HG02885 (cell line): Measurements from ENCODE around the gene ATL3.
"Not testable (repeated sequence)": the region's sequence is repeated elsewhere in the genome, so short reads cannot be mapped to it uniquely, and the experiment has no call there.

Experiments
- ATAC-seq: cut with Tn5 transposase; IDR thresholded peaks from one replicate; pipeline ENCODE4 v1.9.1; 2021; ENCODE audit warnings: mild to moderate bottlenecking; ENCODE audit not compliant: unreplicated experiment, poor library complexity

Gene ATL3

GRCh38 chr11:63682066-63683021, 11.2 kb upstream of the ATL3 start:
- ATAC-seq = peak; percentile 3

DNA sequence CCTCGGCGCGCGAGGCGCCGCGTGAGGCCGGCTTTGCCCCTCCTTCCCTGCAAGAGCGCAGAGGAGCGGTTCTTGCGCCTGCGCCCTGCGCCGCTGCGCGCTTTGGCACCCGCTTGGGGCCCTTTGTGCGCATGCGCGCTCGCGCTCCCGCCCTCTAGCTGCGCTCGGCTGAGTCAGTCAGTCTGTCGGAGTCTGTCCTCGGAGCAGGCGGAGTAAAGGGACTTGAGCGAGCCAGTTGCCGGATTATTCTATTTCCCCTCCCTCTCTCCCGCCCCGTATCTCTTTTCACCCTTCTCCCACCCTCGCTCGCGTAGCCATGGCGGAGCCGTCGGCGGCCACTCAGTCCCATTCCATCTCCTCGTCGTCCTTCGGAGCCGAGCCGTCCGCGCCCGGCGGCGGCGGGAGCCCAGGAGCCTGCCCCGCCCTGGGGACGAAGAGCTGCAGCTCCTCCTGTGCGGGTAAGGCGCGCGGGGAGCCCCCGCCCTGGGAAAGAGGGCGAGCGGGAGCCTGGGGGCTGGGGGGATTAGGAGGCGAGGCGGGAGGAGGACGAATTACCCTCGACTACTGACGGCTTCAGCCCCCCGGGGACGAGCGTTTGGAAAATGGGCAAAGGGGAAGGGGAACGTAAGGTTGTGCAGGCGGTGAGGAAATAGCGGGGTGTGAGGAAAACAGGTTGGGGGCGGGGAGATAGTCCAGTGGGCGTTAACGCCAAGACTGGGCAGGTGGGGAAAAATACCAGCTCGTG, 10.3 kb upstream of the ATL3 start, which contains the start of gene RTN3:
Gene RTN3, plus strand, starts transcription at position 180 of the 745 bp plus-strand sequence. Its CDS starts 137 bp downstream, at position 317.
- peak; percentile 92 for ATAC-seq

- ATAC-seq = no peak
Observed at GRCh38 chr11:63680834-63681320, 9.7 kb upstream of the ATL3 start.

GRCh38 chr11:63673579-63673978, 2.4 kb upstream of the ATL3 start:
- no peak for ATAC-seq

DNA sequence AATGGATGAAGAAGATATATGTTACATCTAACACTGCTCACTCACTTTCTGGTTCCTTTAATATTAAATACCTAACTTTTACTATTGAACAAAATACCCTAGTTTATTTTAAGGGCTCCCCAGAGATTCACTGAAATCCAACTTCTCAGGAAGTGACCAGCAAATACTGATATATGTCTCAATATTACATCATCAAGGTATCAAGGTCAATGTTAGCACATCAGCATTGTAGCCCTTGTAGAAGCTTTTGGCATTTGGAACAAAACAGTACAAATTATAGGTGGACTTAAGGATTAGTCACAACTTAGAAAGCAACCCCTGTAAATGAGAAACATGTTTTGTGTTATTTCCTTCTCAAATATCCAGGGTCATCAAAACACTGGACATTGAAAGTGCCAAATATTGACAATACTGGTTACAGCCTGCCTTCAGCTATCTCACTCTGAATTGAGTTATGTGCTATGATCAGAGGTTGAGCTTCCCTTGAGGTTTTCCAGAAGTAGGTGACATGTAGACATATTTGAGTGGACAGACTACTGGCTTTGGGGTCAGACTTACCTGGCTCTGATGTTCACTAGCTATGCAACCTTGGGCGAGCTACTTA, 1.9 kb upstream of the ATL3 start:
- ATAC-seq = no peak

DNA sequence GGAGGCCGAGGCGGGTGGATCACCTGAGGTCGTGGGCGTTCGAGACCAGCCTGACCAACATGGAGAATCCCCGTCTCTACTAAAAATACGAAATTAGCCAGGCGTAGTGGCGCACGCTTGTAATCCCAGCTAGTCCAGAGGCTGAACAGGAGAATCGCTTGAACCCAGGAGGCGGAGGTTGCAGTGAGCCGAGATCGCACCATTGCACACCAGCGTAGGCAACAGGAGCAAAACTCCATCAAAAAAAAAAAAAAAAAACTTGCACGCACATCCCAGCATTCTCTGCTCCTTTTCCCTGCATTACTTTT, 934 bp upstream of the ATL3 start:
- ATAC-seq = no peak

DNA sequence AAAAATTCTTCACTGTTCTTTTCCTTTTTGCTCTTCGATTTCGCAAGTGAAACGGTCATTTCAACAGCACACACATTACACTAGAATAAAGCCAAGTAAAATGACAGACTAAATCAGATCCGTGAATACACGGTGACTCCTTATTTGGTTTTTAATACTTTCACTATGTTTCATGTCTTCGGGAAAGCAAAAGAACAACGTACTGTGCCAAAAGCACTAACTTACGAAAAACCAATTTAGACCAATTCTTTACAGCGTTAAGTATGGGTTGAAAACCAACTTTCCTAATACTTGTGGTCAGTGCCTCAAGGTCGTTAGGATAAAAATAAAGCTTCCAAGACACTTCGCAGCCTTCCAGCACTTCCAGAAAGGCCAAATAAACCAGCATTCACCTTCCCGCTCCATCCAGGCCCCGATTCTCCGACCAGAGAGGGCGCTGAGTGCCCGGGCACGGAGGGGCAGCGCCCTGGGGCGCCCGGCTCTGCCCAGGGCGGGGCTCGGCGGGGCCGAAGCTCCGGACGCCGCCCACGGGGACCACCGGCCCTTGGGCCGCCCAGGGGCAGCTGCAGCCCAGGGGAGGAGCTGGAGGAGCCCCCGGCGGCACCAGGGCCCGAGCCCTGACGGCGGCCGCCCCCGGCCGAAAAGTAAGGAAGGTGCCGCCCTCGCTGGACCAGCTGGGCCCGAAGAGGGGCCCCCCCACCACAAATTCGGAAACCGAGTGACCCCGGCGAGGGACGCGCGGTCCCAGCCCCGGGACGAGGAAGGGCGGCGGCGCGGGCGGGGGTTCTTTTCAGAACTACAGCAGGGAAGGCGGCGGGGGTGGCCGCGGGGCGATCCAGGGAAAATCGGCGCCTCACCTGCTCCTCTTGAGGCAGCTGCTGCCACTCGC, 499 bp downstream of the ATL3 start:
- peak; percentile 29 for ATAC-seq

DNA sequence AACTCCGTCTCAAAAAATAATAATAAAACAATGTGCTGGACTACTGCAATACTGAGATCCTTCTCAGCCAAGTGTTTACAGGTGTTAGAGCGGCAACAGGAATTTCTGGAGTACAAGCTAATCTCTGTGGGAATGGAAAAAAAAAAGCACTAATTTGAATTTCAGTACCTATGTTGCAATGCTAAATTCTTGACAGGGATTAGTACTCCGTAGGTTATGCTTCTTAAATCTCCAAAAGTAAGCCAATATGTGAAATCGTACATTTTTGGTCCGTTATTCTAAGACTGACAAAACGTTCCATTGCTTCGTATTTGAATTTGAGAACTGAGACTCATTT, 1.1 kb downstream of the ATL3 start:
- ATAC-seq = no peak

- ATAC-seq = no peak
Observed at GRCh38 chr11:63667995-63668795, 3.0 kb downstream of the ATL3 start.

- no peak for ATAC-seq
Observed at GRCh38 chr11:63666874-63667273, 4.3 kb downstream of the ATL3 start.

- ATAC-seq = no peak
Observed at GRCh38 chr11:63663809-63664208, 7.4 kb downstream of the ATL3 start.

DNA sequence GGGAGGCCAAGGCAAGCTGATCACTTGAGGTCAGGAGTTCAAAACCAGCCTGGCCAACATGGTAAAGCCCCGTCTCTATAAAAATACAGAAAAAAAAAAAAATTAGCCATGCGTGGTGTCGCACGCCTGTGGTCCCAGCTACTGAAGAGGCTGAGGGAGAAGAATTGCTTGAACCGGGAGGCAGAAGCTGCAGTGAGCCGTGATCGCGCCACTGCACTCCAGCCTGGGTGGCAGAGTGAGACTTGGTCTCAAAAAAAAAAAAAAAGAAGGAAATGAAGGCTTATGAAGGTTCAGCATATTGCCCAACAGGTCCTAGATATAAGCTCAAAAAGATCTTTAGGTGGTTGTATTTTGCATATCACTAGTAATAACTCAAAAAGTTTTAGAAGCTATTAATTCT, 10.2 kb downstream of the ATL3 start:
- no peak for ATAC-seq

- ATAC-seq = no peak
Observed at GRCh38 chr11:63652671-63653070, 18.5 kb downstream of the ATL3 start.

DNA sequence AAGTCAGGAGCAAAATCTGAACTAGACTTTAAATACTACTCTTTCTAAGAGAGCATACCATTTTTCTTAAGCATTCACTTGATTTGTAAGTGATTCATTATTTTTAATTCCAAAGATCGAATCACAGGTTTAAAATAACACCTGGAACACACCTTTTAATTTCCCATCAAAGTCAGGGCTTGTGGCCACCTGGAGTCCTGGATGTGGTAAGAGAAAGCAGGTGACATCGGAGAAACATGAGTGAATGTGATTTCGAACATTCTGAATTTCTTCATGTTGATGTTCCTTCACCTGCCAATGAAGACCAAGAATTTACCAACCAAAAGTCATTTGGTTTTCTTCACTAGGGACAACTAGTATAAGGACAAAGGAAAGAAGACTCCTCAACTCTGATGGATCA, 28.0 kb downstream of the ATL3 start:
- ATAC-seq = no peak

DNA sequence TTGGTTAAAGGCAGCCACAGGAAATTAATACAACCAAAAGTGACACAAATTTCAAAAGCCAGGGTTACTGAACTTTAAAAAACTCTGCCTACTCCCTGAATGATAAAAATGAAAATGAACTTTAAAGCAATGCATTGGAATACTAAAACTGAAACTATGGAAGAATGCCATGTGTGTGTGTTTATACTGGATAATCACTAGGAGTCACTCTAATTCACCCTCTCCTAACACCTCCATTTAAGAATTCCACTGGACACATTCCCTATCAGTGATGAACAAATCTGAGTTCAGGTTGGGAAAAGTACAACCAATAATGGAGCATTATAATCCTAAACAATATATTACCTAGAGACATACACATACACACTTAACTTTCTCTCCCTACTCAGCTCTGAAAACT, 29.4 kb downstream of the ATL3 start:
- no peak for ATAC-seq

DNA sequence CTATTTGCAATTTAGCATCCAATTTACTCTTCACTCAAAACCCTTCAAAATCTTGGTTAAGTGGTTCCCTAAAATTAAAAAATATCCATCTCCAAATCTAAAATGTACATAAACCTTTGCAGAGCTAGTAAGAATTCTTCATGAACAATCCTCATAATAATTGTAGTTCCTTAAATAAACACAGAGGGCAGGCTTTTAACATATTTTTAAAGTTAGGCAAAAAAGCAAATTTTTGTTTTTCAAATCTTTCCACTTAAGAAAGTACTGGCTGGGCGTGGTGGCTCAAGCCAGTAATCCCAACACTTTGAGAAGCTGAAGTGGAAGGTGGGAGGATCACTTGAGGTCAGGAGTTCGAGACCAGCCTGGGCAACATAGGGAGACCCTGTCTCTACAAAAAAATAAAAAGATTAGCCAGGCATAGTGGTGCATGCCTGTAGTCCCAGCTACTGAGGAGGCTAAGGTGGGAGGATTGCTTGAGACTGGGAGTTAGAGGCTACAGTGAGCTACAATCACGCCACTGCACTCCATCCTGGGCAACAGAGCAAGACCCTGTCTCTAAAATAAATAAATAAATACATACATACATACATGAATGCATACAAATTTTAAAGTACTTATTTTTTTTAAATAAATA, 31.9 kb downstream of the ATL3 start:
- no peak for ATAC-seq

DNA sequence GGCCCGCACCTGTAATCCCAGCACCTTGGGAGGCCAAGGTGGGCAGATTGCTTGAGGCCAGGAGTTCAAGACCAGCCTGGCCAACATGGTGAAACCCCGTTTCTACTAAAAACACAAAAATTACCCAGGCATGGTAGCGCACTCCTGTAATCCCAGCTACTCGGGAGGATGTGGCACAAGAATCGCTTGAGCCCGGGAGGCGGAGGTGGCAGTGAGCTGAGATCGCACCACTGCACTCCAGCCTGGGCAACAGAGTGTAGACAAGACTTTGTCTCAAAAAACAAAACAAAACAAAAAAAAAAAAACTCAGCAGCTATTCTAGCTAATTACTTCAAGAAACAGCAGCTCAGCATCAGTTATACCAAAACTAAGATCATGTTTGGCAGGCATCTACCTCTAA, 32.7 kb downstream of the ATL3 start:
- ATAC-seq = not testable (repeated sequence)

DNA sequence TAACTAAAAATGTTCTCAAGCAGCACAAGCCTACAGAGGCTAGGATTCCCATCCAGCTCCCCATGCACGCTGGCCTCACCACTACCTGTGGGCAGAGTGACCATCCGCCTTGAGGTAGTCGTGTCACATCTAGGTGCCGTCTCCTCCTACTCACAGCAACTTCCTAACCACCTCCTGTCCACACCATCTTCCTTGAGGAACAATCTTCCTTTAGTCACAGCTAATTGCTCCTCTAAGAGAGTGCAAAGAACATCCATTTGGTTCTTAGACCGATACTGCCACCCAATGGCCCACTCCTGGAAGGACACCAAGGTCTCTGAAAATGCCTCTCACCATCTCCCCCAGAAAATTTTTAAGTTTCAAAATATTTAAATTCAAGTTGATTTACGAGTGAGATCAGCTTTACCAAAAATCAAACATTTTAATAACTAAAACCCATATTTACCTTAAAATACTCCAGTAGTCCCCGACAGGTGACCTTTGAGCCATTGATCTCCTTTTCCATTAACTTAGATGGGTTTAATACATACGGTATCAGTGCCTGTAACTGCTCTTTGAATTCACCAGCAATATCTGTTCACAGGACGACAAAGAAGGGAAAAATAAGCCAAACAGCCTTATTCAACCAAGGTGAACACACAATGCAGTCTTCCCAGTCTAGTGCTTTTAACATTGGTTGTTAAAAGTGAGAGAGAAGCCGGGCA, 35.3 kb downstream of the ATL3 start:
- ATAC-seq = peak; percentile 39
